Limb (tissue), 2 donors: ENCODE measurements around the gene SYNGR2.
"Not testable (repeated sequence)": the region's sequence is repeated elsewhere in the genome, so short reads cannot be mapped to it uniquely, and the experiment has no call there.

ENCODE experiments used
- DNase-seq, 2 donors: peaks; one replicate each; pipeline ENCODE4 v3.0.0-alpha.2; 2016; ENCODE audit errors: extremely low spot score in 2 of 2

The SYNGR2 gene

DNA sequence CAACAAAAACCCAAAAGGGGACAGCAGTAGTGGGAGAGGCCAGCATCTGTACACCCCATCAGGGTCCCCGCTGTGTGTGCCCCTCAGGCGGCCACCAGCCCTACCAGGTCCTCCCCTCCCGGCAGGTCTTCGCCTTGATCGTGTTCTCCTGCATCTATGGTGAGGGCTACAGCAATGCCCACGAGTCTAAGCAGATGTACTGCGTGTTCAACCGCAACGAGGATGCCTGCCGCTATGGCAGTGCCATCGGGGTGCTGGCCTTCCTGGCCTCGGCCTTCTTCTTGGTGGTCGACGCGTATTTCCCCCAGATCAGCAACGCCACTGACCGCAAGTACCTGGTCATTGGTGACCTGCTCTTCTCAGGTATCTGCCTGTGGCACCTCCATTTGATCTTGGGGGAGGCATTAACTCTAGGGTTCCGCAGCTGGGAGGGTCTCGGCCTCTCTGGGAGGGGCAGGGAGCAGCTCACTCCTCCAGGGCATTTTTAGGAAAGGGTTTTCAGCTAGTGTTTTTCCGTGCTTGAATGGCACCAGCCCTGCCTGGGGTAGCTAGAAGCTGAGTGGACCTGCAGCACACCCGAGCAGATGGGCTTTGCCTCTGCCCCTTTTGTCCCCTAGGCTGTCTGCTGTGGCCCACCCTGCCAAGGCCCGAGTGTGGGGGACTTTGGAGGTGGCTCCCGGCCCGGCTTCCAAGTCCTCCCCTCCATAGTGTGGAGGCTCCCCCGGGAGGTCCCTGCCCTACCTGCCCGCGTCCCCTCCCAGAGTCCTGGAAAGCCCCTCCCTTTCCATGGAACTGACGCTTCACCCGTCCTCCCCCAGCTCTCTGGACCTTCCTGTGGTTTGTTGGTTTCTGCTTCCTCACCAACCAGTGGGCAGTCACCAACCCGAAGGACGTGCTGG is 2.6 kb downstream of the SYNGR2 start:
- DNase-seq = no peak

DNA sequence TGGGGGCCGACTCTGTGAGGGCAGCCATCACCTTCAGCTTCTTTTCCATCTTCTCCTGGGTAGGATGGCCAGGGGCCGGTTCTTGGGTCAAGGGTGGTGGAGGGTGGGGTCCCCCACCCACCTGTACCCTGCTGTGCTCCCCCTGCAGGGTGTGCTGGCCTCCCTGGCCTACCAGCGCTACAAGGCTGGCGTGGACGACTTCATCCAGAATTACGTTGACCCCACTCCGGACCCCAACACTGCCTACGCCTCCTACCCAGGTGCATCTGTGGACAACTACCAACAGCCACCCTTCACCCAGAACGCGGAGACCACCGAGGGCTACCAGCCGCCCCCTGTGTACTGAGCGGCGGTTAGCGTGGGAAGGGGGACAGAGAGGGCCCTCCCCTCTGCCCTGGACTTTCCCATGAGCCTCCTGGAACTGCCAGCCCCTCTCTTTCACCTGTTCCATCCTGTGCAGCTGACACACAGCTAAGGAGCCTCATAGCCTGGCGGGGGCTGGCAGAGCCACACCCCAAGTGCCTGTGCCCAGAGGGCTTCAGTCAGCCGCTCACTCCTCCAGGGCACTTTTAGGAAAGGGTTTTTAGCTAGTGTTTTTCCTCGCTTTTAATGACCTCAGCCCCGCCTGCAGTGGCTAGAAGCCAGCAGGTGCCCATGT is 3.3 kb downstream of the SYNGR2 start:
- DNase-seq = not testable (repeated sequence)

DNA sequence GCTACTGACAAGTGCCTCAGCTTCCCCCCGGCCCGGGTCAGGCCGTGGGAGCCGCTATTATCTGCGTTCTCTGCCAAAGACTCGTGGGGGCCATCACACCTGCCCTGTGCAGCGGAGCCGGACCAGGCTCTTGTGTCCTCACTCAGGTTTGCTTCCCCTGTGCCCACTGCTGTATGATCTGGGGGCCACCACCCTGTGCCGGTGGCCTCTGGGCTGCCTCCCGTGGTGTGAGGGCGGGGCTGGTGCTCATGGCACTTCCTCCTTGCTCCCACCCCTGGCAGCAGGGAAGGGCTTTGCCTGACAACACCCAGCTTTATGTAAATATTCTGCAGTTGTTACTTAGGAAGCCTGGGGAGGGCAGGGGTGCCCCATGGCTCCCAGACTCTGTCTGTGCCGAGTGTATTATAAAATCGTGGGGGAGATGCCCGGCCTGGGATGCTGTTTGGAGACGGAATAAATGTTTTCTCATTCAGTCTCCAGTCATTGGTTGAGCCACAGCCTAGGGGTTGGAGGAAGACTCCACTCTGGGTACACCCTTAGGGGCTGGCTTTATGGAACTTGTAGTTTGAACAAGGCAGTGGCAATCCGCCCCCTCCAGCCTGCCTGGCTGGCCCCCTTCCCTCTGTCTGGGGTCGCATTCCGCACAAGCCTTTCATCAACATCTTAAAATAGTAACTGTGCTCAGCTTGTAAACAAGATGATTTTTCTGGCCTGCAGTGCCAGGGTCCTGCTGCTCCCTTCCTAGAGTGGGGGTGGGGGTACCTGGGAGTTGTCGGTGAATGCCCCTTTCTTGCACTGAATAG is 4.1 kb downstream of the SYNGR2 start:
- no peak for DNase-seq

DNA sequence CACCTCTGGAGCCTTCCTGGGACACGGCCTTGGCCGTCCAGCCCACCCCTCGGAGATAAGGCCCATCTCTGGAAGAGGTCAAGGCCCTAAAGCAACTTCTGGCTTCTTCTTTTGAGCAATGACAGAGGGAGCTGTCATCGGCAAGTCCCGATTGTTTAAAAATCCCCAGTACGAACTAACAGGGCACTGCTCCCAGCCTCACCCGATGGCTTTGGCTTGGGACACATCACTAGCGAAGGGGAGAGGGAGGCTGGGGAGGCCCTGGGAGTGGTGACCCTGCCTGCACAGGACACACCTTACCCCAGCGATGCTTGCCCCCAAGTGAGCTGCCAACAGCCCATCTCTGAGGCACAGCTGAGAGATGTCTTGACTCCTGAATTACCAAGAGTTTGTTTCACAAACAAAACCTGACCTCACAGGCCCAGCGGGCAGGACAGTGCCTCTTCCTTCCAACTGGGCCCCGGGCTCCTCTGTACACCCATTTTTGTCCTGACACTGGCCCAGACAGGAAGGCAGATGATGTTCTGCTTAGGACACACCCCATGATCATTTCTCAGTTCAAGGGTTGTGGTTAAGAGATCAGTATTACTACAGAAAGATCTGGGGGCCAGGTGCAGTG is 4.8 kb downstream of the SYNGR2 start:
- DNase-seq = no peak

DNA sequence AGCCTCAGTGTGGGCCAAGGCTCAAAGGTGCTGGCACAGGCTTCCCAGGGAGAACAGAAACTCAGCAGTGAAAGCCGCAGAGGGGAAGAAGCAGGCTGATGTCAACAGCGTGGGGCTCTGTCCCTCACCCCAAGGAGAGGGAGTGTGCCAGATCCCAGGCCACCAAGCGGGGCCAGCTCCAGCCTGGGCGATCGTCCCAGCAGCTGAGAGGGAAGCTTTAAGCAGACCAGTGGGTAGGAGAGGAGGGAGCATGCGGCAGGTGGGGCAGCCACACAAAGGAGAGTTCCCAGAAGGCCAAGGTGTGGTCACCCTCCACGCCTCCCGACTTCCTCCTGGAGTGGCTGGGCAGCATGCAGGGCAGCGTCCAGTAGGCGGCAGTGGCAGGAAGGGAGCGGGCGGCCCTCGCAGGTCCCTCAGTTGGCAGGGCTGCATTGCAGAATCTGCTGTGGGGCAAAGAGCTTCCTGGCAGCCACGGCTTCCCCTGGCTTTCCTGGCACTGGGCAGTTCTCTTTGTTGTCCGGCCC is 6.0 kb downstream of the SYNGR2 start:
- DNase-seq = no peak

DNA sequence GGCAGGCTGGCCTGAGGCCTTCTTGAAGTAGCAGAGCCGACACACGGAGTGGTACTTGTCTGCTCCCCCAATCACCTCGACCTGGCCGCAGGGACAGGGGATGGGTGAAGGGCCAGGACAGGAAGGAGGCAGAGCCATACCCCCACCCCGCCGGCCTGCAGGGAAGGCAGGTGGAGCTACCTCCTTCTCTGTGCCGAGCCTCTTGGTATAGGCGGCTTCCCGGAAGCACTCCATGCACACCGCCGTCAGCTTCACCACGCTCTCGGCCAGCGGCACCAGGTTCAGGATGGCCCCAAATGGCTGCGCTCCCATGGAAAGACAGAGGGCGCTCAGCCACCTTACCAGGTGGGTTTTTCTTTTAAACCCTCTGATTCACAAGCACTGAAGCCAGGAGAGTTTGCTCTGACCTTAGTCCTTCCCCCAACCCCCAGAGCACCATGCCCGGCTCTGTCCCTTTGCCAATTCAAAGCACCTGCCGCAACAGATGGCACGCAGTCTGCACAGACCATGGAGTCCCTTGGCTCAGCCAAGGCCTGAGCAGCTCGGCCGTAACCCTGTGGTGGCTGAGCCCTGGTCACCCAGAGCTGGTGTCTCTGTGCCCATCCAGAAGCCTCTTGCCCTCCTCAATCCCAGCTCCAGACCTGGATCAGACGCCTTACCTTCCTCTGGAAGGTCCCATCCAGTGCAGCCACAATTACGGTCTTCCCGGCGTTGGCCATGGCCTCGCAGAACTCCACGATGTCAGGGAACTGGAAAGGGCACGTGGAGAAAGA is 6.7 kb downstream of the SYNGR2 start:
- no peak for DNase-seq

DNA sequence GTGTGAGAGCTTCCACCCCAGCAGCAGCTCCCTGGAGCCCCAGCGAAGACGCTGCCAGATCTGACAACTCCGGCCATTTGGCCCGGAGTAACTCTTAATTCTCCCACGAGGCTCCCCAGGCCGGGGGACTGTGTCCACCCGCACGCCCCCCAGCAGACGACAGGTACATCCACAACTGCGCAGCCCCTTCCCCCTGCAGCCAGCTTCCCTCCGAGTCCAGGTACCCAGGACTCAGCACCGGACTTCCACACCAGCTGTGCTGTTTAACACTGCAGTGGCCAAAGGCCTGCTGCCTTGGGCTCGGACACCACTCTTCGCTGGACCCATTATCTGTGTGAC is 7.2 kb downstream of the SYNGR2 start:
- DNase-seq = no peak

DNA sequence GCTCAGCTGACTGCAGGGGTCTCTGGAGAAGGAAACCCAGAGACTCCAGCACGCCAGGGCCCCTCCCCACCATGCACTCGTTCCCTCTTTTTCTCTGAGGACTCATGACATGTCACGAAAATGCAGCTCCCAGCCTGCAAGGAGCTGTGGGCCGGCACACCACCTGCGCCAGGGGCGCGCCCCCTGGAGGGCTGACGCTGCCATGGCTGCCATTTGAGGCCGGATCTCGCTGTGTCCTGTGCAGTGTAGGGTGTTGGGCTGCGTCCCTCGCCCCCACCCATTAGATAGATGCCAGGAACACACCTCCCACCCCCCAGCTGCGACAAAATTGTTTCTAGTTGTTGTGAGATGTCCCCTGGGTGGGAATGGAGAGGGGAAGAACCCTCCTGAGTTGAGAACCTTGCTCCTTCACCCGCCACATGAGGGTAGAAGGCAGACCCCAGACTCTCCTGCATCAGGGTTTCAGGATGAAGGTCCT is 8.2 kb downstream of the SYNGR2 start:
- peak; percentile 30 to 77 for DNase-seq

DNA sequence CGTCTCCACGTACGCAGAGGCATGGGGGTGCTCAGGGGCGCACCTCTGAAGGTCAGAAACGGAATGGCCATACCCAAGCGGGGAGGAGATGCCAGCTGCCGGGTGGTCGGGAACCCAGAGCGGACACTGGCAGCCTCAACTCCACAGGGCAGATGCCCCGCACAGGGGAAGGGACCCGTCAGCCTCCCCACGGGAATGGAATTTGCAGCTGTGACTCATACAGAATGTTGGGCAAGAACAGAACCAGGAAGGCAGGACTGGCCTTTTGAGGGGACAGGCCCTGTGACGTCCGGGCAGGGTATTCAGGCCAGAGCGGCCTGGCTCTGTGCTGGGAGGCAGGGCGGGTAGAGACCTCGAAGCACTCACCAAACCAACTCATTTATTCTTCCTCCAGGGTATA is 11.0 kb downstream of the SYNGR2 start:
- no peak for DNase-seq

DNA sequence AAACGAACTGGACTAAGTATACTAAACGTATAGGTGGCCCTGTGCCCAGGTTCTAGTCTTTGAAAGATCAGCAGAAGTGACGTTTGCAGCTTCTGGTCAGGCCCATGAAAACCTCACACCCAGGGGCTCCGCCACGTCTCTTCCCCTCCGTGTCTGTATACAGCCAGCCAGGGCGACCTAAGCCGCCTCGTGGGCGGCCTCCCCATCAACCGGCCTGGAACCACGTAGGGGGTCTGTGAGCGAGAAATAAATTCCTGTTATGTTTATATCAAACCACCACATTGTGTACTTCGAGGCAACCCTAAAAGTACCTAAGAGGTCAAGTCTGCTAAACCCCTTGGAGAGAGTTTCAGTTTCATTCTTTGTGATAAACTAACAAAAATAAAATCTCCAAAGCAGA is 11.7 kb downstream of the SYNGR2 start:
- no peak for DNase-seq

DNA sequence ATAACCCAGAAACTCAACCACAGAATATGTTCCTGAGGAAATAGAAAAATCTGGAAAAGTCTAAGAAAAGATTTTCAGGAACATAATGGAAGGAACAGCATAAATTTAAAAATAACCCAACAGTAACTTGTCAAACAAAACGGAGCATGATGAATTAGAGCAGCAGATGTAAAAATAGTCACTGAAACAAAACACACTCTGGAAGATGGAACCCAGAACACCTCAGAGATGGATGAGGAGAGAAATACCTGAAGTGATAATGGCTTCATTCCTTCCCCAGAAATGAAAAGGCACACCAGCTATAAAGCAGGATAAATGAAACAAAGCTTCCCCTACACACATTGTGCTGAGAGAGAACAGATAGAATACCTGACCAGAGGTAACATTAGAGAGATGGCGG is 12.1 kb downstream of the SYNGR2 start:
- no peak for DNase-seq

DNA sequence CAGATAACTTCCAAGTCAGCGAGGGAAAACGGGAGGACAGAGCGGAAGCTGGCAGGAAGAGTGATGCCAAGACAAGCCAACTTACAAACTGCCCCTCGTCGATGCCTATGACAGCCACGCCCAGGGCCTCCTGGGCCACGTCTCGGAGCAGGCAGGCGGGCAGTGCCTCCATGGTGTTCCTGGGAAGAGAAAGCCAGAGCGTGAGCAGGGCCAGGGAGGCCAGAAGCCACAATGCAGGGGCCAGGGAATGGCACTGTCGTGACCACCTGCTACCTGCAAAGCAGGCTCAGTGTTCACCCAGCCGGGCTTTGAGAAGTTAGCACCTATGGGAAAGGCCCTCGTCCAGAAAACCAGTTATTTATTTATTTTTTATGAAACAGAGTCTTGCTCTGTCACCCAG is 14.1 kb downstream of the SYNGR2 start:
- no peak for DNase-seq

DNA sequence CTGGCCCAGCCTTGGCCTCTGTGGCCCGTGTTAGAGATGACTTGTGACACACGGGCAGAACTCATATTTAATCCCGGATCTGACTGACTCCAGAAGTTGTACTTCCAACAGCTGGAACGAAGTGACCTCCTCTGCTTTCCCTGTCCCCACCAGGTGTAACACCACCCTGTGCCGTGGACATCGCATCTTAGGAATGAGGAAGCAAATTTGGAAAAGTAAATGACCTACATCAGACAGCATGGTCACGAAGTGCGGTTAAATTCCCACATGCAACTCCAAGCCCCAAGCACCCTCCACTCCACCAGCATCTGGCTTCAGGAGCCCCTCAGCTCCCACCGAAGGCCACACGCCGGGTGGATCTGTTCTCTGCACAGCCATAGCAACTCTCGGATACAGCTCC is 15.5 kb downstream of the SYNGR2 start:
- no peak for DNase-seq

DNA sequence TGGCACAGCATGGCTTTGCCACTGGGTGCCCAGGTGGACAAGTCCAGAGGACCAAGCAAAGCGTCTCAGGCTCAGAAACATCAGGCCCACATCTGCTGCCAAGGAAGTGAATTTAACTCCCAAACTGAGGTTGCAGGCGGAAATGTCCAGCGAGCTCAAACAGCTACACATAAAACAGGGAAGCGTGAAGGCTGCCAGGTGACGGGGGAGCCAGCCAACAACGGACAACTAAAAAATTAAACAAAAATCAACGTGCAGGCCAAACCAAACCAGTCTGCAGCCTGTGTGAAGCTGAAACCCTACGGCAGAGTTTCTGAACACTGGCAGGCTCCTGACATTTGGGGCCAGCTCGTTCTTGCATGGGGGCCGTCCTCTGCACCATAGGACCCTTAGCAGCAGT is 16.0 kb downstream of the SYNGR2 start:
- DNase-seq = peak in 1 of 2 donors; percentile 29

DNA sequence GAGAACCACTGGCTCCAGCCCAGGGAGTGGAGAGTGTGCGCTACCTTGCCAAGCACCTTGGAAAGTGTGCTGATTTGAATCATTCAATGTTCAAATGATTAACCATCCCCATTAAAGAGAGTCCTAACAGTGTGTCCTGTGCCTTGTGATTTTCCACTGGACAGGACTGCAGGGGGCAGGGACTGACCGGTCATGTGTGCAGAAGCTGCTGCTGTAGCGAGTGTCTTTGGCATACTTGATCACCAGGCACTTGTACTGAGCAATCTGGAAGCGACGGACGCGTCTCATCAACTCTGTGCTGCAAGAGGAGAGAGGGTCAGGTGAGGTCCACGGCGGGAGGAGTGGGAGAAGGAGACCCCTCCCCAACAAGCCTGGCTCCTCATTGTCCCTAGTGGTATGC is 16.5 kb downstream of the SYNGR2 start:
- no peak for DNase-seq

DNA sequence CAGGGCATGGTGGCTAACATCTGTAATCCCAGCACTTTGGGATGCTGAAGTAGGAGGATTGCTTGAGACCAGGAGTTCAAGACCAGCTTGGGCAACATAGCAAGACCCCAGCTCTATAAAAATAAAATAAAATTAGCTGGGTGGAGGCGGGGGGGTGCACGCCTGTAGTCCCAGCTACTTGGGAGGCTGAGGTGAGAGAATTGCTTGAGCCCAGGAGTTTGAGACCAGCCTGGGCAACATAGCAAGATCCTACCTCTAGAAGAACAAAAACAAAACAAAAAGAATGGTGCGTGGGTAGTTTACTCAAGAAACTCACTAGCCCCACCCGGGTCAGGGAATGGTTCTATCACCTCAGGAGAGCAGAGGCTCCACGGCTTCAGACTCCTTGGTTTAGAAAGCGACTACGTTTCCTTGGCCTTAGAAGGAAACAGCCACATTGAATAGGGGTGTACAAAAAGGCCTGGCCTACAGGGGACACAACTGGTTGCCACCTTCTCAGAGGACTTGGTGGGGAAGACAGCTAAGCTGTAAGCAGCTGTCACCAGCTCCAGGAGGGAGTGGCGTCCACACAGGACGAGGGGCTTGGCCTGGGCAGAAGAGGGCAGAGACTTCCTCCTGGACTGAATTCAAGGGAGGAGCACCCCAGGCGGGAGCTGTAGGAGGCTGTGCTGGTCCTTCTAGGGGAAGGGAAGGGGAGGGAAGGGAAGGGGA is 17.8 kb downstream of the SYNGR2 start:
- peak in 1 of 2 donors; percentile 30 for DNase-seq

DNA sequence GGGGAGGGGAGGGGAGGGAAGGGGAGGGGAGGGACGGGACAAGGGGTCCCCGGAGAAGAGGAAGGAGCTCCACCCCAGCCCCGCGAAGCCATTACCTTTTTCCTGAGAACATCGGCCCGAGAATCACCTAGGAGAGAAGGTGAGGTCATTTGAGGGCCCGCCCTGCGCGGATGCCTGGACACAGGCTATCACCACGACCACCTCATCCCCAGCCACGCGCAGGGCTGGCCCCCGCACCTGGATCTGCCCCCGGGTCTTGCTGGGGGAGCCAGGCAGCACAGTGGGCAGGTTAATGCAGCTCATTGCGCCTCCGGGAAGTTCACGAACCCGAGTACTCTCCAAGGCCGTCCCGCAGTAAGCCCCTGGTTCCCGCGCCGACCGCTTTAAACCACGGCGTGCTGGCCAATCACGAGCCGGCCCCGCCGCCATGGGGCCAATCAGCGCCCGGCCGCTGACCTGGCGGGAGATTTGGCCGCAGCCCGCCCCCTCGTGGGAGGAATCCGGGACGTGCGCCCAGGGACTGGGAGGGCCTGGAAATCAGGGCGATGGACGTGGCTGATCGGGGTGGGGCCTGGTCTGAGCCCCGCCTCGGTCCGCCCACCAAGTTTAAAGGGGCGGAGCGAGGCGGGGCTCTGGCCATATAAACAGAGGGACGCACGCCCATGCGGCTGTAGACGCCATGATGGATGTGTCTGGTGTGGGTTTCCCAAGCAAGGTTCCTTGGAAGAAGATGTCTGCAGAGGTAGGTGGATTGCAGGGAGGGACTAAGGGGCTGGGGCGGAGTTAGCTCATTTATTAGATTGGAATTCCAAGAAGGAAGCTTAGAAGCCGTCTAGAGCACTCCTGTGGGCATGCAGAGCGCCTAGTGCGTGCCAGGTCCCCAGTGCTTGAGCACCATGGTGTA is 18.6 kb downstream of the SYNGR2 start, which contains the start of the genes AFMID and TK1:
Gene AFMID (plus strand): TSS at position 671 of the 904 bp plus-strand sequence. CDS start 9 bp downstream, at position 680.
Gene TK1 (minus strand): TSS at position 361 of the 904 bp plus-strand sequence. CDS start 58 bp downstream, at position 303.
- peak; percentile 95 to 99 for DNase-seq

DNA sequence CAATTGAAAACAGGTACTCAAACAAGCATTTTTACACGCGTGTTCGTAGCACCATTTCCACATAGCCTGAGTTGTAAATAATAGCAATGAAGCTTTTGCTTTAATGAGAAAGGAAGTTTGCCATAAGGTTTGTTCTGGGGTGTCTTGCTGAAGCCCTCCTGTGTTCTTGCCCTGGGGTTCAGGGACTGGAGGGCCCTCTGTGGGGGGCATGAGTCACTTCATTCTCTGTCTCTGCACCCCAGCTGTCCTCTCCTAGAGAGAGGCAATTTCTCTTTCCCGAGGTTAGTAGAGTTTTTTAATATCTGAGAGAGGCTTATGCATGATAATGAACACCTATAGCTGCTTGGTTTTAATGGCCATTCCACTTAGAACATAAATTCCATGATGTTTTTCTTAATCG is 28.3 kb downstream of the SYNGR2 start:
- no peak for DNase-seq
